HG02571 (cell line): Measurements from ENCODE around the gene CCDC127.
"Not testable (repeated sequence)": the region's sequence is repeated elsewhere in the genome, so short reads cannot be mapped to it uniquely, and the experiment has no call there.

ENCODE experiments used
- ATAC-seq: cut with Tn5 transposase; IDR thresholded peaks from one replicate; pipeline ENCODE4 v1.9.1; 2021; ENCODE audit warnings: mild to moderate bottlenecking, moderate library complexity; ENCODE audit not compliant: unreplicated experiment

The CCDC127 gene

DNA sequence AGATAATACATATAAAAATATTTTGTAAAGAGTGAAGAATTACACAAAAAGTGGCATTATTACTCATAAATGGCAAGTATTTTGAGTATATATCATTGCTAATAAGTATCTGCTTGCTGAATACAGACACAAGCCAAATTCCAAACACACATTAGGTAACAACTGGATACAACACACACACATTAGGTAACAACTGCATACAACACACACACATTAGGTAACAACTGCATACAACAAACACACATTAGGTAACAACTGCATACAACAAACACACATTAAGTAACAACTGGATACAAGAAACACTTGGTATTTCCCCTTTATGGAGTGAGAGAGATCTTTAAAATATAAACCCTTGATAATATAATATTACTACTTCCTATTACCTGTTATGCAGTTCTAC is 13.5 kb downstream of the CCDC127 start:
- ATAC-seq = no peak

DNA sequence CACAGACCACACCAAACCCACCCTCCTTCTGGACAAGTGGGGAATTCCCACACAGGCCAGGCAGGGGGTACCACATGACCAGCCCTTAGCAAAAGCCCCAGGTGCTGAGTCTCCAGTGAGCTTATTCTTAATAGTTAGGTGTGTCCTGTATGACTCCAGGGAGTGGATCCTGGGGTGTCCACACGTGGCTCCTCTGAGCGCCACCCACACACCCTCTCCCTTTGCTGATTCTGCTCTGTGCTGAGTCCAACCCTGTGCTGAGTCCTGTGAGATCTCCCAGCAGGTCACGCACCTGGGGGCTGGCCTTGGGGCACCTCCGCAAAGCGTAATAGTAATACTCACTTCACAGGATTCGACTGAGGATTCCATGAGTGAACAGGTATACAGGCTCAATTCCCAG is 14.0 kb downstream of the CCDC127 start:
- no peak for ATAC-seq

DNA sequence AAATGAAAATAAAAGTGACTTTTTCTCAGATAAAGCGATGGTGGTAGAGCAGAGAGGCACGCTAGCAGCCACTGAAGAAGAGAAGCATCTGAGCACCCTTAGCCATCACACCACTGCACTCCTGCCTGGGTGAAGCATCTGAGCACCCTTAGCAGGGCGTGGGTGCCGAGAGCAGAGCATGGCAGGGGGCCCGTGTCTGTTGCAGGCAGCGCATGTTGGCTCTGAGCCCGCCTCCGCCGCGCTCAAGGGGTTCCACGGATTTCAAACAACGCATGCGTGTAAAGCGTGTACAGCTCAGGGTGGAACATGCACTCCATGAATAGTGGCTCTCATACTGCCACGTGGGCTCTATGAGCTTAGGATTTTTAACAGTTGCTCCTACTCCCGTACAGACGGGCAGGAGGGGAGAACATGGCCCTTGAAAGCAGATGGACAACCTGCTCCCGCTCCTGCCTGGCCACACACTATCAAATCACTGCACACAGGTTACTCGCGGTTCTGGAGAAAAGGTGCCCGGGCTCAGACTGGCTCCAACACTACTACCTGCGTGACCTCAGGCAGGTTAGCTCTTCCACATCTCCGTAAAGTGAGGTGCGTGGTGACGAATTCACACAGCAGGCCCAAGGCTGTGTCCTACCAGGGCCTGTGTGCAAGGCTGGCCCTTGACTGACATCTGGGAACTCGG is 14.6 kb downstream of the CCDC127 start:
- ATAC-seq = no peak

DNA sequence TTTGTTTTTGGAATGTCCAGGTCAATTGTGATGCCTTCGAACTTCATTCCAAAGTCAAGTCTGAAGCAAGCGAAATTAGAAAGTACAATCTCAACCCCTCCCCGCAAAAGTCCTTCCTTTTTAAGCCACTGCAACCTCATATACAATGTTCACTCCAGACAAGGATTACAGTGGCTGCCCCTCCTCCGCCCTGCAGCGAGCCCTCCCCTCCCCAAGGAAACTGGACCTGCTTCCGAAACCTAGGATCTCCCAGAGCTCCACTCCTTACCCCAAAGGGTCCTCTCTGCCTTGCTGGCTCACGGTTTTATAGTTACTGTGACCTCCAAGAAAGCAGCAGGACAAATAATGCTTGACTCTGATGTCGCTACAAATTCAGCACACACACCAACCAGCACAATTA is 16.3 kb downstream of the CCDC127 start:
- ATAC-seq = no peak

DNA sequence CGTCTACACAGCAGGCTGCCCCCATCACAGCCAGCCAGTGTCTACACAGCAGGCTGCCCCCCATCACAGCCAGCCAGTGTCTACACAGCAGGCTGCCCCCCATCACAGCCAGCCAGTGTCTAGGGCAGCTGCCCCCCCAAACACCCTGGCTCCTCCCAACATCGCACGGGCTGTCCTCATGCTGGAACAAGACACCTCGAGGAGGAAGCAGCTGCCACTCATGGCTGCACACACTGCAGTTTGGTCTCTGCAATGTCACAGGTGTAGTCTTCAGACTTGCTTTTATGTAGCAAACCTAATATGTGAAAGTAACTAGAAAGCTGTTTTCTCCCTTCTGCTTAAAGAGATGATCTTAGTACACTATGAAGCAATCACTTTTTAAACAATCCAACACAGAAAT is 17.0 kb downstream of the CCDC127 start:
- no peak for ATAC-seq

DNA sequence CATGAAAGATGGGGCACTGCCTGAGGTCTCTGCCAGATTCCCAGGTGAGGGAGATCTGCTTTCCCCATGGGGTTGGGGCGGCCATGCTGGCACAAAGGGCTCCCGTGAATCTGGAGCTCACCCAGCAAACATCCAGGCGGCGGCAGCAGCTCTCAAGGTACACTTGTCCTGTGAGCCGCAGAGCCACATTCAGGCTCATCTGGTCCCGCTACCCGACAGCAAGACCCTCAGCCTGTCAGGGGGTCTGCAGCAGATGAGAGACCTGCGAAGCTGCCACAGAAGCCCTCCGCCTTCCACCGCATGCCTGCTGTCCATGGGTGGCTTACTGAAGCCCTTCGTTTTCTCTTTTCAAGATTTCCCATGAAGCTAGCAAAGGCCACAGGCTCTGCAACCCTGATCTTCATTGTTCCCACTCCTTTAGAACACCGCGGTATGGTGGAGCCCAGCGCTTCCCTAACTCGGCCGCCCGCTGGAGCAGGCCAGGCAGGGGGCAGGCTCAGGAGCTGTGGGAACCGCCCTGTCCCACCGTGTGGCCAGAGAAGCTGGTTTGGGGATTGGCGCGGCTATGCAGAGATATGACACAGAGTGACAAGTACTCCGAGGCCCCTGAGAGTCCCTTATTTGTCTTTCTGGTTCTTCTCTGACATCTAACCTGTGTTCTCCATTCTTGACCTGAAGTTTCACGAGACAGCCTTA is 17.9 kb downstream of the CCDC127 start:
- no peak for ATAC-seq

DNA sequence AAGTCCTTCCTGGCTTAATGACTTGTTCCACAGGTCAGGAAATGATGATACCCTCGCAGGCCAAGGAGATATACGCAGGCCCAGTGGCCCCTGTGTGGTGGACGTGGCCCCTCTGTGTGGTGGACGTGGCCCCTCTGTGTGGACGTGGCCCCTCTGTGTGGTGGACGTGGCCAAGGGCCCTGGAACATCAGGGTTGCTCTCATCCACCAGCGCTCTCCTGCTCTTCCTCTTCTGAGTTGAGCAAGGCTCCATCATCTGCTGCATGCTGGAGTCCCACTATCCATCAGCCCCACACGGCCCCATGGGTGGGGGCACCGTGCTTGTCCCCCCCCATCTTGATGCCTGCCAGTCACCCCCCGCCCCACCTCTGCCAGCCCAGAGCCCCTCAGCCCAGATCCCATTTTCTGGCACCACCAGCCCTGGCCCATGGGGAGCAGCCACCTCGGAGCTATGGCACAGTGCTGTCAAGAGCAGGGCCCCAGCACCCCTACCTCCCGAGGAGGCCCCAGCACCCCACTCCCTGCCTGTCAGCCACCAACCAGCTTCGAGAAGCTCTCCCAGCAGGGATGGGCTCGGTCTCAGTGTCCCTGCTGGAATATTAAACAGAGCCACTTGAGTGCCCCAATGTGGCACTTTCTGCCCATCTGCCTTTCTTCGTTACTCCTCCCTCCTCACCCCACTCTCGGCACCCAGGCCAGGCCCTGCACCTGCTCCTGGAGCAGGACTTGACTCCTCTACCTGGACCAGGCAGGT is 18.6 kb downstream of the CCDC127 start:
- ATAC-seq = no peak

DNA sequence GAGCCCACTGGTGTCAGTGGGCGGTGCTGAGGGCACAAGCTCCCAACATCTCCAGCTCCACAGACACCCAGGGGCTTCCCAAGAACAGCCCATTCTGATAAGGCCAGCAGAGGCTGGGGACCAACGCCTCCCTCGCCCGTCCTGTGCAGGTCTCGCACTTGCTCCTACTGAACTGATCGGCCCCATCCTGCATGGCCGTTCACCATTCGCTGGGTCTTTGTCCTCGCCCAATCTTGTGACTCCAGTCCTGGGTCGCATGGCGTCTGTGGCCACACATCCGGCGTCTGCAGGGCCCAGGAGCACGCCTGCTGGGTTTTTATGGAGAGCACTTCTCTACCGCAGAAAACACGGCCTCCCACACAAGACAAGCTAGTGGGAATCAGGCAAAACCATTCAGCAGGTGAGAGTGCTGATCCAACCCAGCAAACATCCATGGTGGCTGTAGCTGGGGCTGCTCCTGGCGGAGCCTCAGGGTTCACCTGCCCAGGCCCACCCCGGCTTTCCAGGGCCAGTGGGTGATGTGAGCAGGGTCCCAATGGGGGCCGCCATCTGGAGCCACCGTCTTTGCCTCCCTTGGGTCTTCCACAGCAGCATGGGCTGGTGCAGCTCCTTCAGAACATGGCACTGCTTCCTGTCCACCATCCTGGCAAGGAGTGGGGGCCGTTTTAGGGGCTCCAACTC is 19.3 kb downstream of the CCDC127 start:
- ATAC-seq = no peak

DNA sequence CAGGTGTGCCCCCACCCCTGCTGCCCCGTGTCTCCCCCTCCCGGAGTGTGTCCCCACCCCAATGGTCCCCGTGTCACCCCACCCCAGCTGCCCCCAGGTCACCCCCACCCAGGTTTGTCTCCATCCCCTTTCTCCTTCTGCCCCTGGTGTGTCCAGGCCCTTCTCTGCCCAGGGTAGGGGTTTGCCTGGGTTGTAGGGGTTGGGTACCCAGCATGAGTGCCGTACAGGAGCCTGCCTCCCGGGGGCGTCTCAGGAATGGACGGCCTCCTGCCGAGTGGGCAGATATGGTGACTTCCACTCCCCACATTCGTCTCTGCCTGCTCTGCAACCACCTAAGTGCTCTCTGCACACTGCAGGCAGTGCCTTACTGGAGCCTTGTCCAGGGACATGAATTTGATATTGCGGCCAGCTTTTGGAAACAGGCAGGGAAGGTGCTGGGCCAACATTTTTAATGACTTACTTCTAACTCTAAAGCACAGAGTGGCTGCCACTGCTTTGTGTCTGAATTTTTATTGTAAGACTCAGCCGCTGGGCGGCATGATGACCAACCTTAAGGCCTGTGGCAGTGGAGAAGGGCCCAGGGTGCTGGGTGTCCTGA is 20.0 kb downstream of the CCDC127 start:
- no peak for ATAC-seq

DNA sequence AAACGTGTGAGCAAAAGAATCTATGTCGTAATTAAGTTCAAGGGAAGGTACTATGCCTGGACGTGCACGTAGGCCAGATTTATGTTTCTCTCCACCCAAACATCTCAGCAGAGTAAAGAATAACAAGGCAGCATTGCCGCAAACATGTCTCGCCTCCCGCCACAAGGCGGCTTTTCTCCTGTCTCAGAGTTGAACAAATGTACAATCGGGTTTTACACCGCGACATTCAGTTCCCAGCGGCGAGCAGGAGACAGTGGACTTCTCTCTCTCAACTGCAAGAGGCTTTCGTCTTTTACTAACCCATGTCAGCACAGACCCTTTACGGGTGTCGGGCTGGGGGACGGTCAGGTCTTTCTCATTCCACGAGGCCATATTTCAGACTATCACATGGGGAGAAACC is 20.9 kb downstream of the CCDC127 start:
- ATAC-seq = not testable (repeated sequence)

DNA sequence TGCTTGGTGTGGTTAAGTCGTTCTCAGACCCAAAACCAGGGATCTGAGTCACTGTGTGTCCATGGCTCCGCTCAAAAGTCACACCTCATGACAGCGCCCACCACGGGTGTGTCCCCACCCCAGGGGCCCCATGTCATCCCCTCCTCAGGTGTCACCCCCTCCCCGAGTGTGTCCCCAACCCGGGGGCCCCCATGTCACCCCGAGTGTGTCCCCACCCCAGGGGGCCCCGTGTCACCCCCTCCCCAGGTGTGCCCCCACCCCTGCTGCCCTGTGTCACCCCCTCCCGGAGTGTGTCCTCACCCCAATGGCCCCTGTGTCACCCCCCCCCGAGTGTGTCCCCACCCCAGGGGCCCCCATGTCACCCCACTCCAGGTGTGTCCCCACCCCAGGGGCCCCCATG is 21.6 kb downstream of the CCDC127 start:
- ATAC-seq = no peak

DNA sequence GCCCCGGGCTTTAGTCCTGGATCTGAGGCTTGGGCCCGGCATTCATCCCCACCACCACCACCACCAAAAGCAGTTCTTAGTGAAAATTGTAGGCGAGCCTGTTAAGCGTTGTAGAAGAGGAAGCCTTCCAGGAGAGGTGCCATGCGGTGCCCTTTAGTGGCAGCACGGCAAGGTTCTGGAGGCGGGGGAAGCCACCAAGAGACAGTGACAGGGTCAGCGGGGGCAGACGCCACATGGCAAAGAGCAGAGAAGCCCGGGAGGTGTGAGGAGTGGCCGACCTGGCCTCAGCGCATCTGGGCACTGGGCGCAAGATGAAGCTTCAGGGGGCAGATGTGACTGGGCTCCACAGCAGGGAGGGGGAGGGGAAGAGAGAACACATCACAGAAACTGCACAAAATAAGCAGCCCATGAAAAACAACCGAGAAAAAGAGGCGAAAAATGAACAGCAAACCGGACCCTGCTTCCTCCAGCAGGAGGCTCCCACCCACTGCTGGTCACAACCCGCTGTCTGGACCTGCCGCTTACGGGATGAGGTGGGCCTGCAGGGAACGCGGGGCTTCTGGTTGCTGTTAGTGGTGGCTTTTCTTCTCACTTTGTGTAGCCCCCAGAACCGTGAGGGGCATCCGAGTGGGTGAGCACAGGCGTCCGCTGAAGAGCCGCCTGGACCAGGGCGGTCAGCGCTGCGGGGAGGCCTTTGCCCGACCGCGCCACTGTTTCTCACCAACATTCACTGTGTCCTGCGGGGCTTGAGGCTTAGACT is 22.4 kb downstream of the CCDC127 start:
- no peak for ATAC-seq

DNA sequence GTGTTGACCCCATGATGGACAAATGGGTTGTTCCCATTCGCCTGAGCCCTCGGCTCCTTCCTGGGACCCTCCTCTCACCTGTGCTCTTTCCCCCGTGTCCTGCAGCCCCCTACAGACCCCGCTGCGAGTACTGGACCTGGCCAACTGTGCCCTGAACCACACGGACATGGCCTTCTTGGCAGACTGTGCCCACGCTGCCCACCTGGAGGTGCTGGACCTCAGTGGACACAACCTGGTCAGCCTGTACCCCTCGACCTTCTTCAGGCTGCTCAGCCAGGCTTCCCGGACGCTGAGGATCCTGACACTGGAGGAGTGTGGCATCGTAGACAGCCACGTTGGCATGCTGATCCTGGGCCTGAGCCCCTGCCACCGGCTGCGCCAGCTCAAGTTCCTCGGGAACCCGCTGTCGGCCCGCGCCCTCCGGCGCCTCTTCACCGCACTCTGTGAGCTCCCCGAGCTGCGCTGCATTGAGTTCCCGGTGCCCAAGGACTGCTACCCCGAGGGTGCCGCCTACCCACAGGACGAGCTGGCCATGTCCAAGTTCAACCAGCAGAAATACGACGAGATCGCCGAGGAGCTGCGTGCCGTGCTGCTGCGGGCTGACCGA is 23.2 kb downstream of the CCDC127 start:
- ATAC-seq = no peak

DNA sequence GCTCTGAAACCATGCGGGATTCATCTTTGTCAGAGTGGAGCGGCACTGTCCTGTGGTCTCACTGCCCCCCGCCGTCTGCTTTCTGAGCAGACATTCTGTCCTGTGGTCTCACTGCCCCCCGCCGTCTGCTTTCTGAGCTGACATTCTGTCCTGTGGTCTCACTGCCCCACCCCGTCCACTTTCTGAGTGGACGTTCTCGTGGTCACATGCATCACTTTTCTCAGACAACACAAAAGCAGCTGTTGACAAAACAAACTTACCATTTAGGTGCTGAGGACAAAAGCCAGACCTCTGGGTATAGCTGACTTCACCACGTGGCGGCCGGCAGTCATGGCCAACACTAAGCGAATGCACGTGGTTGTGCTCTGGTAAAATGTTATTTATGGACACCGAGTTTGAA is 23.9 kb downstream of the CCDC127 start:
- ATAC-seq = no peak

DNA sequence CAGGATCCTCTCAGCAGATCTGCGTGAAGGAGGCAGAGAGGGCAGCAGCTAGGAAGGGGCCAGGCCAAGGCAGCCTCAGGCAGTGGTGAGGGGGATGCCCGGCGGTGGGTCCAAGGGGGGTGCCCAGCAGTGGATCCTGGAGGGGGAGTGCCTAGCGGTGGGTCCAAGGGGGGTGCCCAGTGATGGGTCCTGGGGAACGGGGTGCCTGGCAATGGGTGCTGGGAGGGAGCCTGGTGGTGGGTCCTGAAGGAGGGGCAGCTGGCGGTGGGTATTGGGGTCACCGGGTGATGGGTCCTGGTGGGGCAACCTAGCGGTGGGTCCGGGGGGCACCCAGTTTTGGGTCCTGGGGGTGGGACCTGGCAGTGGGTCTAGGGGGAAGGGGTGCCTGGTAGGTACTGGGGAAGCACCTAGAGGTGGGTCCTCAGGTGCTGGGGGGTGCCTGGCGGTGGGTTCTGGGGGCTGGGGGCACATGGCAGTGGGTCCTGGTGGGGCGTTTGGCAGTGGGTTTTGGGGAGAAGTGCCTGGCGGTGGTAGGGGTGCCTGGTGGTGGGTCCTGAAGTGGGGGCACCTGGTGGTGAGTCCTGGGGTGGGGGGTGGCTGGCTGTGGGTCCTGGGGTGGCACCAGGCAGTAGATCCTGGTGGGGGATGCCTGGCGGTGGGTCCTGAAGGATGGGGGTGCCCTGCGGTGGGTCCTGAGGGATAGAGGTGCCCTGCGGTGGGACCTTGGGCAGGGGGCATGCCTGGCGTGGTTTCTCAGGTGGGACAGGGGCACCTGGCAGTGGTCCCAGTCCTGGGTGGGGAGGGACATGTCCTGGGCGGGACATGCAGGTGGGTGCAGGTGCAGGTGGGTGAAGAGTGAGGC is 24.8 kb downstream of the CCDC127 start:
- ATAC-seq = no peak

DNA sequence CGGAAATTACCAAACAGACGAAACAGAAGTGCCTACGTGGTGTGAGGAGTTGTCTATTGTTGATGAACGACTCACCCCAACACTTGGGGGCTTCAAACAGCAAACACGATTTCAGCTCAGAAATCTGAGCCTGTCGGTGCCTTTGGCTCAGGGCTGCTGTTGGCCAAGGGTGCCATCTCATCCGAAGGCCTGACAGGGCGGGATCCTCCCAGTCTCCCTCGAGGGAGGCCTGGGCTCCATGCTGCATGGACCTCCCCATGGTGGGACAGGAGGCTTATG is 25.3 kb downstream of the CCDC127 start:
- ATAC-seq = no peak

DNA sequence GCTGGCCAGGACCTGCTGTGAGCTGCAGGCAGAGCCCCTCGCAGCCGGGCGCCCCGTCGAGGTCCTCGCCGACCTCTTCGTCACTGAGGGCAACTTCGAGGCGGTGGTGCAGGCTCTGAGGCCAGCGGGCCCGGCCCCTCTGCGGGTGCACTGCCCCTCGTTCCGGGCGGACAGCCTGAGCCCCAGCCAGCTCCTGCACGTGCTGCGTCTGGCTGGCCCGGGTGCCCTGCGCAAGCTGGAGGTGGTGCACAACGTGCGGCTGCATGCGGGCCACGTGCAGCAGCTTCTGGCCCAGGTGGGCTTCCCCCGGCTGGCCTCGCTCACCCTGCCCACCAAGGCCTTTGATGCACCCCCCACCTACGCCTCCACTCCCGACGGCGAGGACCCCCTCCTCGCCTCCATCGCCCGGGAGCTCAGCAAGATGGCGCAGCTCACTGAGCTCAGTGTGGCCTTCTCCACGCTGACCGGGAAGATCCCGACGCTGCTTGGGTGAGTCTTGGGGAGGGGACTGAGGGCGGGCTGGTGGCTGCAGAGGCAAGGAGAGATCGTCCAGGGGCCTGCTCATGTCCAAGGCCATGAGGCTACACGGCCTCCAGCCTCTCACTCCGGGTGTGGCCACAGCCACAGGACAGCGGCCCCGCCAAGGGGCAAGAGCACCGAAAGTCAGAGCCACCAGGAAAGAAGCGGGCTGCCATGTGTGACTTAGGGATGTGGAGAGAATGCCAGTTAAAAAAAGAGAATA is 25.8 kb downstream of the CCDC127 start:
- ATAC-seq = no peak
